Fibroblast of lung (primary cell): ENCODE data around the gene PARP6.

Experiments used
- CTCF ChIP-seq, 2 donors: IDR thresholded peaks in 1 of 2; conservative IDR thresholded peaks in 1 of 2; 1 replicate in 1 of 2; 2 replicates in 1 of 2; pipeline ENCODE4 v1.5.1; 2011 to 2012; ENCODE audit warnings: low read length in 2 of 2, control low read depth in 1 of 2, inconsistent platforms in 1 of 2, low read depth in 1 of 2, mild to moderate bottlenecking in 1 of 2
- EZH2 ChIP-seq: IDR thresholded peaks from 2 replicates; pipeline ENCODE4 v1.5.1; 2012; ENCODE audit warnings: low read length, control low read depth, mild to moderate bottlenecking; ENCODE audit errors: missing control alignments

- TF ChIP-seq CTCF (conservative IDR thresholded peaks at IDR 0.05 in 1 of 2, IDR thresholded peaks at IDR 0.05 in 1 of 2; ENCODE audit: low read depth in 1 of 2, low read length in 2 of 2) (no peak), EZH2 (no peak)
Observed at GRCh38 chr15:72192416-72192815, 79.9 kb downstream of the PARP6 start.
